NCI-H2107 treated with DMSO at 0.1 percent for 48 hours (cell line): ENCODE results near the gene ASS1.
"Not testable (repeated sequence)": the region's sequence is repeated elsewhere in the genome, so short reads cannot be mapped to it uniquely, and the experiment has no call there.

Source experiments
- DNase-seq: peaks from one replicate; lab custom pipeline; 2025; ENCODE audit not compliant: unreplicated experiment; lab: John Stamatoyannopoulos, UW

ASS1 gene

DNA sequence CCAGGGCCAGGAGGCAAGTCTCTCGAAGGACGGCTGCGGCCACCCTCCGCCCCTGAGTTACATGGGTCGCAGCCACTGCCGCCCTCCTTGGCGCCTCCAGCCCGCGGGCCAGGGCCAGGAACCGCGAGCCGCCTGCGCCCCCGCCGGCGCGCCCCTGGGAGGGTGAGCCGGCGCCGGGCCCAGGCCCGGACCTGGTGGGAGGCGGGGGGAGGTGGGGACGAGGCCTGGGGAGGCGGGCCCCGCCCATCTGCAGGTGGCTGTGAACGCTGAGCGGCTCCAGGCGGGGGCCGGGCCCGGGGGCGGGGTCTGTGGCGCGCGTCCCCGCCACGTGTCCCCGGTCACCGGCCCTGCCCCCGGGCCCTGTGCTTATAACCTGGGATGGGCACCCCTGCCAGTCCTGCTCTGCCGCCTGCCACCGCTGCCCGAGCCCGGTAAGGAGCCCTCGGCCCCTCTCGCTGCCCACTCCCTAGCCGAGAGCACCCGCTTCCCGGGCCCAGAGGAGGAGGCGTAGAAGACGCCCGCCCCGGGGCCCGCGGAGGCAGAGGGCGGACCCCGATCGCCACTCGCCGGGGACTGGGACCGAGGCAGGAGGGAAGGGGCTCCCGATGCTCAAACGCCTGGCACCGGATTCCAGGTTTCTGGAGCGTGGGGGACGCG, at the start of gene ASS1:
Gene ASS1 (plus strand): TSS at position 397 of the 657 bp plus-strand sequence. CDS start 7,268 bp downstream, outside the sequence.
- no peak for DNase-seq

DNA sequence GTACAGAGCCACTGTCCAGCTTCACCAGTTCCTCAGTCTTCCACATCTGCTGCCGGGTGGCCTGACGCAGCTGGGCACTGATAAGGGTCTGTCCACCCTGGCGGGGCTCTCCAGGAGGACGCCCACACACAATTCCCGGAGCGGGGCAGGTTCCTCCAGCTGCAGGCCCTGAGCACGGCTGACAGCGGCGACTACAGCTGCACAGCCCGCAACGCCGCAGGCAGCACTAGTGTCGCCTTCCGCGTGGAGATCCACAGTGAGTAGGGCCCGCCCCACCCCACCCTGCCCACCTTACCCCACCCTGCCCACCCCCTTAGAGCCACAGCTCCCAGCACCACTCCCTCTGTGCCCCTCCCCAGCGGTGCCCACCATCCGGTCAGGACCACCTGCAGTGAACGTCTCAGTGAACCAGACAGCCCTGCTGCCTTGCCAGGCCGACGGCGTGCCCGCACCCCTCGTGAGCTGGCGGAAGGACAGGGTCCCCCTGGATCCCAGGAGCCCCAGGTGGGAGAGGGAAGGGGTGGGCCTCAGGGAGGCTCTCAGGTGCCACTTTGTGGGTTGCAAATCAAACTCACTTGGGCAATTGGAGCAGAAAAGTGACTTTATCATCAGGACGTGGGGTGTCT, 48.8 kb upstream of the ASS1 start:
- no peak for DNase-seq

DNA sequence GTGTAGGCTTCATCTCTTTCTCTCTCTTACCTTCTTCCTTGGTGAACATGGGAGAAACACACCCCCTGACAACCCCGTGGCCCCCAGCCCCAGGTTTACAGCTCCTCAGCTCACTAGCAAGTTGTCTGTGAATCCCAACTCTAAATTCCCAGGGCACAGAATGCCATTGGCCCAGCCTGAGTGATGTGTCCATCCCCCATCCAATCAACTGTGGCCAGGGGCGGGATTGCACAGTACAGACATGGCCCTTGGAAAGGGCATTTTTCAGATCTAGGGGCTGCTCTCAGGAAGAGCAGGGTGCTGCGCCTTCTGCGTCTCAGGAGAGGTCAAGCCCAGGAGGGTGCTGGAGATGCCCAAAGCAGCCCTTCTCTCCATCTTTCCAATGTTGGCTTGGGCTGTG, 48.2 kb upstream of the ASS1 start:
- DNase-seq = no peak

DNA sequence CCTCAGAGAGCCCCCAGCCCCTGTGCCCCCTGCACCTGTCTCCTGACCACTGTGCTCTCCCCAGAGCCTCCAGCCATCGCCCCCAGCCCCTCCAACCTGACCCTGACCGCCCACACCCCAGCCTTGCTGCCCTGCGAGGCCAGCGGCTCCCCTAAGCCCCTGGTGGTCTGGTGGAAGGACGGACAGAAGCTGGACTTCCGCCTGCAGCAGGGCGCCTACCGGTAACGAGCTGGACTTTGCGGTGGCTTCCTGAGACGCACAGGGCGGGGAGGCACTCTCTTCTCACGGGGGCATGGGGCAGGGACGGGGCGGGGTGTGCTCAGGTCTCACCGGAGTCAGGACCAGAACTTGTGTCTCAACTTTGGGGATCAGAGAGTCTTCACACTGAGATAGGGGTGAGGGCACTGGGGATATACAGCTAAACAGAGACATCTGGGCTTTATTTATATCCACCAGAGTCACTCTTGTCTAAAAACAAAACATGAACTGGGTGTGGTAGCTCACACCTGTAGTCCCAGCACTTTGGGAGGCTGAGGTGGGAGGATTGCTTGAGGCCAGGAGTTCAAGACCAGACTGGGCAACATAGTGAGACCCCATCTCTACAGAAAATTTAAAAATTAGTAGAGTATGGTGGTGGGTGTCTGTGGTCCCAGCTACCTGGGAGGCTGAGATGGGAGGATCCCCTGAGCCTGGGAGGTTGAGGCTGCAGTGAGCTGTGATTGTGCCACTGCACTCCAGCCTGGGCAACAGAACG, 46.1 kb upstream of the ASS1 start:
- no peak for DNase-seq

DNA sequence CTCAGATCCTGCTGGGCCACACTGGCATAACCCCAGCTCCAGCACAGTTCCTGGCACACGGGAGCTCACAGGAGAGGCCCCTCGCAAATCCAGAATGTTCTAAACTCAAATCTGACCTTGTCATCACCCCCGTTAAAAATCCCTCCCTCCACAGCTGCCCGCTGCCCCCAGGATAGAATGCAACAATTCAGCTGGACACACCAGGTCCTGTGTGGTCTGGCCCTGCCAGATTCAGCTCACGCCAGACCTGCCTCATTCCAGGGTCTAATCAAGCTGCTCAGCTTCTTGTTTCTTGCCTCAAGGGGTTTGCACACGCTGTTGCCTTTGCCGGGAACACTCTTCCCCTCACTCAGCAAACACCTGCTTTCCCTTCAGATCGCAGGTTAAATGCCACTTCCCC, 45.0 kb upstream of the ASS1 start:
- DNase-seq = no peak

DNA sequence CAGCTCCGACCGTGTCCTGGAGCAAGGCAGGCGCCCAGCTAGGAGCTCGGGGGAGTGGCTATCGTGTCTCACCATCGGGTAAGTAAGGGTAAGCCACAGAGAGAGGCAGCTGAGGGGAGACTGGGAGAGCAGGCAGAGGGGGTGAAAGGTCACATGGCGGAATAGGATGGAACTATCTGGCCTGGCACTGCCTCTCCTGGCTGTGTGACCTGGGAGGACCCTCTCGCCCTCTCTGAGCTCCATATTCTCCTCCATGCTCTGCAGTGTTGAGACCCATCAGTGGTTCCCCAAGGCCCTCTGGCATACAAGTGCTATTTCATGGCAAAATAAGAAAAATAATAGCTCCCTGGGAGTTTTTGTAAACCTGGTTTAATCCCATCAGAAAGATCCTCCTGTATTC, 43.9 kb upstream of the ASS1 start:
- no peak for DNase-seq

DNA sequence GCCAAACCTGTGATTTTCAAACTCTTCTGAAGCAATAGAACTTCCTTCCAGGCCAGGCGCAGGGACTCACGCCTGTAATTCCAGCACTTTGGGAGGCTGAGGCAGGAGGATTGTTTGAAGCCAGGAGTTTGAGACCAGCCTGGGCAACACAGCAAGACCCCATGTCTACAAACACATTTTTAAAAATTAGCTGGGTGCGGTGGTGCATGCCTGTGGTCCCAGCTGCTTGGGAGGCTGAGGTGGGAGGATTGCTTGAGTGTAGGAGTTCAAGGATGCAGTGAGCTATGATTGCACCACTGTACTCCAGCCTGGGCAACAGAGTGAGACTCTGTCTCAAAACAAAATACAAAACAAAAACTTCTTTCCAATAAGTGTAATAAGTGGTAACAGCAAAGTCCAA, 43.0 kb upstream of the ASS1 start:
- DNase-seq = not testable (repeated sequence)

DNA sequence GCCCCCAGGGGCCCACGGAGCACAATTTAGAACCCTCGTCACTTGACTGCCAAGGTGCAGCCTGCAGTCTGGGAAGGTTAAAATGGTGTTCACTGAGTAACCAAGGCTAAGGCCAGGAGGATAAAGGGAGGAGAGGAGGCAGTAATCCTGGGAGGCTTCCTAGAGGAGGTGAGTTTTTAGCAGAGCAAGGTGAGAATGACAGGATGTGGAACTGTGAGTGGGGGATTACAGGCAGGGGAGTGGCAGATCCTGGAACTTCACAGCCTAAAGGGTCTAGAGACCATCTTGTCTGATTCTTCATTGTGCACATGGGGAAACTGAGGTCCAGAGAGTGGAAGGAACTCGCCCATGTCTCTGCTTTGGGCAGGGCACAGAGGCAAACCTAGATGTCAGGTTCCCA, 42.5 kb upstream of the ASS1 start:
- no peak for DNase-seq

DNA sequence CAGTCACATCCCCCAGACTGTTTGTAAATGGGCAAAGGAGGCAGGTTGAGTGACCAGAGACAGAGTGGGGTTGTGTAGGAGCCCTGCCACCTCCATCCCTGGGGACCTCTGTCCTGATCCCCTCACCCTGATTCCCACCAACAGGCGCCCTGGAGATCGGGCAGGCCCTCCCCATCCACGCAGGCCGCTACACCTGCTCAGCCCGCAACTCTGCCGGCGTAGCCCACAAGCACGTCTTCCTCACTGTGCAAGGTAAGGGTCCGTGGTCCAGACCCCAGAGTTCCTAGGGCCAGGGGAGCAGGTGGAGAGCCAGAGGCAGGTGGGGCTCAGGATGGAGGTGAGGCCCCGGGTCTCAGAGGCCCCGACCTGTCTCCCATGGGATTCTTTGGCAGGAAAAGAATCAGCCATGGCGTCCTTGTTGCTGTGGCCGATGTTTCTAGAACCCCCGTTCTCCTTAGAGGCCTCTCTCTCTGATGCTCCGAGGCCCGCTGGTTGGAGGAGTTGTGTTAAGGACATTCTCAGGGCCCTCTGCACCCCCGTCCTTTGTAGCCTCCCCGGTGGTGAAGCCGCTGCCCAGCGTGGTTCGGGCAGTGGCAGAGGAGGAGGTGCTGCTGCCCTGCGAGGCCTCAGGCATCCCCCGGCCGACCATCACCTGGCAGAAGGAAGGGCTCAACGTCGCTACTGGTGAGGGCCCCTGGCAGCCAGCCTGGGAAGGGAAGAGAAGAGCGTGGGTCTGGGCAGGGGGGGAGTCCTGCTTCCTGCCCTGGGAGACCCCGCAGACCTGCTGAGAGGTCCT, 41.9 kb upstream of the ASS1 start:
- DNase-seq = no peak

DNA sequence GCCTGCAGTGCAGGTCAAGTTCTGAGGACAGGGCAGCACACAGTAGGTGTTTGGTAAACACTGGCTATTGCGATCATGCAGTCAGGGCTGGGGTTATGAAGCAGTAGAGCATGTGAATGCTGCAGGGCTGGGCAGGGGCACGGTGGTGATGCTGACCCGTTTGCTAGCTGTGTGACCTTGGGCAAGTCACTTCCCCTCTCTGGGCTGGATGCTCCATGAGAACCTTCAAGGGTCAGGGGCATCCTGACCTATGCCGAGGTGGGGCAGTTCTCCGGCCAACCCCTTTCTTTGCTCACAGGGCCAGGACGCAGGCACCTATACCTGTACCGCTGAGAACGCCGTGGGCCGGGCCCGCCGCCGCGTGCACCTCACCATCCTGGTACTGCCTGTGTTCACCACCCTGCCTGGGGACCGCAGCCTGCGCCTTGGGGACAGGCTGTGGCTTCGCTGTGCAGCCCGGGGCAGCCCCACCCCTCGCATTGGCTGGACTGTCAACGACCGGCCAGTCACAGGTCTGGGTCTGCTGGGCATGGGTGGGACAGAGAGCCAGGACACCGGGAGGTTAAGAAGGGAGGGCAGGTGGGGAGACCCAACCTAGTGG, 39.0 kb upstream of the ASS1 start:
- no peak for DNase-seq

DNA sequence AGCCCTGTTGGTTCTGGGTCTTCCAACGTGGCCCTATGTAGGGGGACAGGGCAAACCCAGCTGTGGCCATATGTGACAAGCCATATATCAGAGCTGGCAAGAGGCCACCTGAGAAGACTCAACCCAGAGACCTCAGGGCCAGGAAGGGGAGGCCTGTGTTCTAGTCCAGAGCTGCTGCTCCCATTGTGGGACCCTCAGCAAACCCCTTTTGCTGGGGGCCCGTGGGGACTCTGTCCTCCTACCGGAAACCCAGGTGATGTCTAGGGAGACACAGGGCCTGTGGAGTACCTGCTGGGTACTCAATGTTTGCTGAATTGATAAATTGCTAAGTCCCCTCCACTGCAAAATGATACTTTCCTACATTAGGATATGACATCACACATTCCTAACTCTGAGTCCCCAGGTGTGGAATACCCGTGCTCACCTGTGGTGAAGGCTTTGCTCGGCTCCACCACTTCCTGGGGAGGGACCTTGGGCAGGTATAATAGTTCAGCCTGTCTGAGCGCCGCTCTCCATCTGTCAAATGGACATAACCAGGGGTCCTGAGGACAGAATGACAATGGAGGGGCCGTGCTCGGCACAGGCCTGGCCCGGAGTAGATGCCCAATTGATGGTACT, 38.4 kb upstream of the ASS1 start:
- DNase-seq = no peak

DNA sequence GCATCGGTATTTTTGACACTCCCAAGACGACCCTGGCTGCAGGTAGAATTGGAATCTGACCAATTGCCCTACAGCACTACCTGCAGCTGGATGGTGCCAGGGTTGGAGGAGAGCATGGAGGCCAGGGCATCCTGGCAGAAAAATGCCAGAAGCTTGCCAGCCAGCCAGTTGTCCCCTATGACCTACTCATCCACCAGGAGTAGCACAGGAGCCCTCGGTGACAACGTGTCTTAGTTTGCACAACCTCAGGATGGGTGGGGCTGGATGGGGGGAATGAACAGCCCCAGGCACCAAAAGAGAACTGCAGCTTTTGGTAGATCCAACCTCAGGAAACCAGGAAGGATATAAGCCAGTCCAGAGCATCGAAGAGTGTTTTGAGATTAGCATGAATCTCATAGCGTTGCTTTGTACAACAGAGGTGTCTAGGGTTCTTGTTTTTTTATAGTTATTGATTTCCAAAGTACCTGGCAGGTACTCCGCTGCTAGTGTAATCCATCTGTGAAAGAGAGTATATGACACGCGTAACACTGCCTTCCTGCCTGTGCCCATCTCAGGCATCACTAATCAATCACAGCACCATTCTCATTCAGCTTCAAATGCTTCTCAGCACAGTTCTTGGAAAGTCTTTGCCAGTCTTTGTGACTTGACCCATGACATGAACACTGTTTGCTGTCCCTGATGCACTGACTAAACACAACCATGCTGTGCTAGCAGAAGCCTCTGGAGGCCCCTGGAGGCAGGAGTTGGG, 36.7 kb upstream of the ASS1 start:
- no peak for DNase-seq

DNA sequence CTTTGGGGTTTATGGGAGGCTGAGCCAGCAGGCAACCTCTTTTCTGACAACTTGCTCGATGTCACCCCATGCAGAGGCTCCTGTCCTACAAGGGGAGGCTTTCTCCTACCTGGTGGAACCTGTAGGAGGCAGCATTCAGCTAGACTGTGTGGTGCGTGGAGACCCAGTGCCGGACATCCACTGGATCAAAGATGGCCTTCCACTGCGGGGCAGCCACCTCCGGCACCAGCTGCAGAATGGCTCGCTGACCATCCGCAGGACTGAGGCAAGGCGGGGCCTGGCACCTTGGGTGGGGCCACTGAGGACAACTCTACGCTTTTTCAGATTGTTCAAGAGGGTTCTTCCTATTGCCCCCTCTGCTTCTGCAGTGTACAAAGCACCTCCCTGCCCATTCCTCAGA, 36.1 kb upstream of the ASS1 start:
- DNase-seq = no peak

DNA sequence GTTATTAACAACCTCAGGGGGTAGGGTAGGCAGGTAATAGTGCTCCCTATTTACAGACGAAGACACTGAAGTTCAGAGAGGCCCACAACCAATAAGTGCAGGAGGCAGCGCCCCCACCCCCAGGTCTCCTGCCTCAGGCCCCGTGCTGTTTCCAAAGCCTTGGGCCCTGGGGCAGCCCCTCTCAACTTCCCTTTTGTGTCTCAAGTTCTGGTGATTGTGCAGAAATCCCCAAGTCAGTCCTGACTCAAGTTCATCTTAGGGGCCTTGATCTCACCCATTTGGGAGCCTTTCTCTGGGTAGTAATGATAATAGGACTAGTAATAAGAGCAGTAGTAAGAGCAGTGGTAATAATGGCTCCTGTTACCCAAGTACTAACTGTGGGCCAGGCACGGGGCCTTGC, 35.5 kb upstream of the ASS1 start:
- no peak for DNase-seq

DNA sequence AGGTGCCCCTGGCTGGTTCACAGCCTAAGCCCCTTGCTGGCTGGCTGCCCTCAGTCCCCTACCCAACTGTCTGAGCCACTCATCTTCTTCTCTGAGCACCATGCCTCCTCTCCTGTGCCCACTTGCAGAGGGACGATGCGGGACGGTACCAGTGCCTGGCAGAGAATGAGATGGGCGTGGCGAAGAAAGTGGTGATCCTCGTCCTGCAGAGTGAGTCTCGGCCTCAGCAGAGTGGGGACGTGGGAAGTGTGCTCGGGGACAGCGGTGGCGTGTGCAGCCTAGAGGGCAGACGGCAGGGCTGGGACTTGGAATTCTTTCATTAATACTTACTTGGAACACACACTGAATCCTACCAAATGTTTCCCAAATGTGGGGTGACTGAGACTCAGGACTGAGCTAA, 34.3 kb upstream of the ASS1 start:
- DNase-seq = no peak

DNA sequence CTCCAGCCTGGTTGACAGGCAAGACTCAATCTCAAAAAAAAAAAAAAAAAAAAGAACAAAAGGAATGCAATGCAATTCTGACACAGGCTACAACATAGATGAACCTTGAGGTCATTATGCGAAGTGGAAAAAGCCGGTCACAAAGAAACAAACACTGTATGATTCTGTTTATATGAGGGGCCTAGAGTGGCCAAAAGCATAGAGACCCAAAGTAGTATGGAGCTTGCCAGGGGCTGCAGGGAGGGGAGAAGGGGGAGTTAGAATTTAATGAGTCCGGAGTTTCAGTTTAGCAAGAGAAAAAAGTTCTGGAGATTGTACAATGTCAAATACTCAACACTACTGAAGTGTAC, 33.2 kb upstream of the ASS1 start:
- DNase-seq = no peak

DNA sequence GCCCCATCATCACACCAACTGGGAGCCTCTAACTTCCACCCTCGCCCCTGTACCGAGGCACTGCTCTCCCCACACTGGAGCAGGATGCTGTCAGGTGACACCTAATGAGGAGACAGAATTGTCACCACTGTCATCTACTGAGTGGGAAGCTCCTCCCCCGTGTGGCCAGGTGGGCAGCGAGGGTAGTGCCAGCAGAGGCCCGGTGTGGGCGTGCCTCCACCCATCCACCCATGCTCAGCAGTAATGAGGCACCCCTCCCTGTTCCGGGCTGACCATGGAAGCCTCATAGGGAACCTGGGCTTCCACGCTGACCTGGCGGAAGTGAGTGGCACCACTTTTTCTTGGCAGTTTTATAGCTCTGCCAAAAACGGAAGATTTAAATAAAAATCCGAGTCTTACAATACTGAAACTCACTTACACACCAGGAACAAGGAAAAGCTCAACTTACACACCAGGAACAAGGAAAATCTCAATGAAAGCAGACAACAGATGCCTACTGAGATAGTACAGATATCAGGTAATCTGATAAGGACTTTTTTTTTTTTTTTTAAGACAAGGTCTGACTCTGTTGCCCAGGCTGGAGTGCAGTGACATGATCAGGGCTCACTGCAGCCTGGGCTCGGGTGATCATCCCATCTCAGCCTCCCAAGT, 30.6 kb upstream of the ASS1 start:
- no peak for DNase-seq

DNA sequence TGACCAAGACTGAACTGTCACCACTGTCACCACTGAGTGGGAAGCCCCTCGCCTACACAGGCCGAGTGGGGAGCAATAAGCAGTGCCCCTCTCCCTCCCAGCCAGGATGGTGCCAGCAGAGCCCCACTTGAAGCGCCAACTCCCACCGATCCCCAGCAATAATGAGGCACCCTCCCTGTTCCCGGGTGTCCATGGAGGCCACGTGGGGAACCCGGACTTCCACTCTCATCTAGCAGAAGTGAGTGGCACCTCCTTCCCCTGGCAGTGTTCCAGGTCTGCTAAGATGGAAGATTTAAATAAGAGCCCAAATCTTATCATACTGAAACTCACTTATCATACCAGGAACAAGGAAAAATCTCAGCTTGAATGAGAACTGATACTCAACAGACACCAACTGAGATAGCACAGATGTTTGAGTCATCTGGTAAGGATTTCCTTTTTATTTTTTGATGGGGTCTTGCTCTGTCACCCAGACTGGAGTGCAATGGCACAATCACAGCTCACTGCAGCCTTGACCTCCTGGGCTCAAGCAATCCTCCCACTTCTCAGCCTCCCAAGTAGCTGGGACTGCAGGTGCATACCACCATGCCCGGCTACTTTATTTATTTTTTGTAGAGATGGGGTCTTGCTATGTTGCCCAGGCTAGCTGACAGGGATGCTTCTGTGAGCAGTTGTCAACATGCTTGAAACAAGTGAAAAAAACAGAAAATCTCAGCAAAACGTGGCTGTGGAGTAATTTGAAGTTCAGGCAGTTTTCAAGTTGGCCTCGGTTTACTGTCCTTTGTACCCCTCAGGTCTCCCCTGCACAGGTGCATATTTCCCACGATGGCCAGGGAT, 29.6 kb upstream of the ASS1 start:
- DNase-seq = no peak

DNA sequence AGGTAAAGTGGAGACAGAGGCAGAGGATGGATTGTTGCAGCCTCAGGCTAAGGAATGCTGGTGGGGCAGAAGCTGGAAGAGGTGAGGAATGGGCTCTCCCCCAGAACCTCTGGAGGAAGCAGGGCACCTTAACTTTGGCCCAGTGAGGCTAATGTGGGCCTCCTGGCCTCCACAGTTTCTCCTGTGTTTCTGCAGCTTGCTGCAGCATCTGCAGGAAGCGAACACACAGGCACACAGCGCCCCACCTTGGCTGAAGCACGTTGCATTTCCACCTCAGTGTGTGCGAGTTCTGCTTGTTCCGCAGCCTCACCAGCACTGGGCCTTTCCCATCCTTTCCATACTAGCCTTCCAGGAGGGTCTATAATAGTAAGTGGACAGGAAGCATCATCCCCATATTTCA, 27.2 kb upstream of the ASS1 start:
- DNase-seq = no peak
